Amniotic epithelial cell (primary cell): ENCODE results near the gene EGFL7.

Experiments used
- DNase-seq: peaks from one replicate; pipeline ENCODE4 v3.0.0-alpha.2; 2010; ENCODE audit warnings: low read depth

The EGFL7 gene

DNA sequence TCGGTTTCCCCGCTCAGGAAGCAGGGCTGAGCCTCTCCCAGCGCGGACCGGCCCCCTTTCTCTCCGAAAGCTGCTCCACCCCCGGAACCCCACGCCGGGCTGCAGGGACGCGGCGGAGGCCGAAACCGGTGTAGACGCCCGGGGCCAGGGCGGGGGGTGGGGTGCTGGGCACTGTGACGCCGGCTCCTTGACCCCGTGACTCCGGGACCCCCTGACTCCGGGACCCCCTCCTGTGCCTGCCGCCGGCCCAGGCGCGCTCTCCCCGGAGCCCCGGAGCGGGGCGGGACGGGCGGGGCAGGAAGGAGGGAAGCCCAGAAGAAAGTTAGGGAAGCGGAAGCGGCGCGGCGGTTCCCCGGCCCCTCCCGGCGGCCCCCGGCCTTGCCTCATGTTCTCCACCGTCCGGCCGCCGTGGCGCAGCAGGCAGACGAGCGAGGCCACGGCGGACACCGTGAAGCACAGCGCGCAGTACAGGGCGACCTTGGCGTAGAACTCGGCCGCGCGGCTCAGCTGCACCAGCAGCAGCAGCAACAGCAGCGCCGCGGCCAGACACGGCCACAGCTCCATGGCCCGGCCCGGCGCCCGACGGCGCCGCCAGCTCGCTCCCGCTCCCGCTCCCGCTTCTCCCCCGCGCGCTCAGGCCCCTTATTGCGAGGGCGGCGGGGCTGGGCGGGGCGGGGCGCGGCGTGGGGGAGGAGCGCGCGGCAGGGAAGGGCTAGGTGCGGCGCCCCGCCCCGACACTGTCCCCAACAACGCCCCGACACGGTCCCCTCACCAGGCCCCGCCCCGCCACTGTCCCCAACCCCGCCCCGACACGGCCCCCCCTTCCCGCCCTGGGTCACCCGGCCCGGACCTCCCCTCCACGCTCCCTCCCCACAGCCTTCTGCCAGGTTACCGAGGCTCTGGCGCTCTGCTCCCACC is 24.3 kb downstream of the EGFL7 start, which contains the start of gene AGPAT2:
Gene AGPAT2 (minus strand): TSS at position 664 of the 918 bp plus-strand sequence. CDS start 100 bp downstream, at position 564.
- peak; percentile 43 for DNase-seq

DNA sequence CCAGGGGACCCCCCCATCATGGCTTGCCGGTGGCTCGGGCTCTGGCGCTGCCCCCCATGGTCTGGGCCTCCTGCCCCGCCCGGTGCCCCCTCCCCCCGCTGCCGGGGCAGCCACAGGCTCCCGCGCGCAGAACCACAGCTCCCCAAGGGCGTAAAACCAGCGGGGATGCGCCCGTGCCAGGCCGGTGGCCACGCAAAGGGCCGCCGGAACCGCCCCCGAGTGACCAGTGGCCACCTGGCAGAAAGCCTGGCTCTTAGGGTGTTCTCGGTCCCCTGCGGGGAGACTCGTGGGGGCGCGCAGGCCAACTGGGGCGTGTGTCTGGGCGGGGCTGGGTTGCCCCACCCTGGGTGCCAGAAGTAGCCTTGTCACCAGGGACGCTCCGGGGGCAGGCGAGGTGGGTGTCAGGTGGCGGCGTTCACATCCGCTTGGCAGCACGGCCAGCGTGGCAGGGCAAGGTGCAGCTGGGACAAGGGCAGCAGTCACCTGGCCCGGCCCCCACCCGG is 25.1 kb downstream of the EGFL7 start:
- DNase-seq: no peak

GRCh38 chr9:136688274-136689107 is 25.8 kb downstream of the EGFL7 start:
- no peak for DNase-seq

GRCh38 chr9:136689108-136689460 is 26.4 kb downstream of the EGFL7 start:
- DNase-seq: no peak

DNA sequence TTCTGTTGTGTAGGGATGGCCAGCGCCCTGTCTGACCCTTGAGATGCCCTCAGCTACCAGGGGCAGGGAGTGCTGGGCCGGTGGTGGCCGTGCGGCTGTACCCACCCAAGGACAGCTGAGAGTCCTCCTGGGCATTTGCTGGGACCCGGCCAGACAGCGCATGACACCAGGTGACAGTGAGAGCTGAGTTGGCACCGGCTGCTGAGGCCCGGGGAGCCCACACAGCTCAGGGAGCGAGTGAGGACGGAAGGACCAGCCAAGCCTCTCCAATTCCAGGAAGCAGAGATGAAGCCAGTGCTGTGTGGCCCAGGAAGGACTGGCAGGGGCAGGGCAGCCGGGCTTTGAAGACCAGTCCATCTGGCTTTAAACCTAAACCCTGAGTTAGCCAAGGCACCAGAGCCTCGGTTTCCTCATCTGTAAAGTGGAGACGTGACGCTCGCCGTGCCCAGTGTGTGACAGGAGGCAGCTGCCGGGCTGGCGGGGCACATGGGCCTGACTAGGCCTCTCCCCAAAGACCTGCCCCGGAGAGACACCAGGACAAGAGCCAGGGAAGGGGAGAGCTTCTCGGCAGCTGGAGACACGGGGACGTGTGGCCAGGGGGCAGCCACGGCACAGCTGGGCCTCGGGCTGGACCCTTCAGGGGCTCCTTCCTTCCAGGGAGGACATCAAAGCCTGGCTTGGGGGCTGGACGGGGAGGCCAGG is 27.5 kb downstream of the EGFL7 start:
- DNase-seq: no peak

- DNase-seq: no peak
Measured at GRCh38 chr9:136690806-136691261, 28.1 kb downstream of the EGFL7 start.

GRCh38 chr9:136691316-136692184 is 28.8 kb downstream of the EGFL7 start:
- no peak for DNase-seq

GRCh38 chr9:136692185-136693134 is 29.7 kb downstream of the EGFL7 start:
- no peak for DNase-seq

GRCh38 chr9:136693135-136693489 is 30.4 kb downstream of the EGFL7 start:
- DNase-seq: no peak

DNA sequence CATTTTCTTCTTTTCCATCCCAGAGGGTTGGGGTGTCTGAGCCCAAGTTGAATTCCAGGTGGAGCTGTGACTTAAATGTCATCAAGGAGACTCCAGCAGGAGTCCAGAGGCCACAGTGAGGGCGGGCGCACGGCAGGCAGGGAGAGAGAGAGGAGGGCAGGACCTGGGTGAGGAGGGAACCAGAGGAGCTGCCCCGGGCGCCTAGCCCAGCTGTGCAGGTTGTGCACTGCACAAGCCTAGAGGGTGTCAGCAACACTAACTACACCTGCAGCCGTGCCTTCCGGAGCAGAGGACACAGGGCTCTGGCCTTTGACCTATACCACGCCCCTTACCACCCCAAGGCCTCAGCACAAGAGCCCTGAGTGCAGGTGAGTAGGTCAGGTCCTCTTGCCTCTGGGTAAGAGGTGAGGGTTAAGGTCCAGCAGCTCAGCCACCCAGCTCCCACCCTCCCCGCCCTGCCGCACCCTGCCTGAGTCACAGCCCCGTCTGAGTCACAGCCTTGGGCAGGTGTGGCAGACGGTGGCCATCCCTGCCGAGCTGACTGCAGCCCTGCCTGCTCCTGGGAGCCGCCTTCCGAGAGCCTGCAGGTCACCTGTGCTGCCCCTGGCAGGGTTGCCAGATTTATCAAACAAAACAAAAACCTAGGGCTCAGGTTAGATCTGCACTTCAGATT is 30.9 kb downstream of the EGFL7 start:
- DNase-seq: peak; percentile 15

DNA sequence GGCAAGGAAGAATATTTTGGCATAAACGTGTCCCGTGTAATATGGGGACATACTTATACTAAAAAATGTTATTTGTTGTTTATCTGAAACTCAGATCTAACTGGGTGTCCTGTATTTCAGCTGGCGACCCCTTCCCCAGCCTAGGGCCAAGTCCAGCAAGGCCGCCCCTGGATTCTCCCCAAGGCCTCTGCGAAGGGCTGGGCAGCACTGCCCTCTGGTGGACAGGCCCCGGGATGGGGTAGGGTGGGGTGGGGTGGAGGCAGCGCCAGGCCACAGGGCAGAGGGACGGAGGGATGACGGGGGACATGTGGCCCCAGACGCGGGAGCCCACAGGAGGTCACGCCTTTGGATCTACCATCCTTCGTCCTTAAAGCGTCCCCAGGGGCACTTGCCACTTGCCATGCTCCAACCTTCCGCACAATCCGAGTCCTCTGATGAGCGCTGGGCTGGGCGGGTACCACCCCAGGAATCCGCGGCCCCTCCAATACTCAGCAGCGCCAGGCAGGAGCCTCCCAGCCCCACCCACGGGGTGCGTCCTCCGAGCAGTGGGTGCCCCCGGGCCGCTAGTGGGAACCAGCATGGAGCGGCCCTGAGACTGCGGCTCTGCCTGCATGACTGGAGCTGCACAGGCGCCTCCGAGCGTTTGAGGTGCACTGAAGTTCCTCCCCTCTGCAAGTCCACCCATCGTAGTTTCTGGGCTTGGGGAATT is 31.6 kb downstream of the EGFL7 start:
- DNase-seq: peak; percentile 18

DNA sequence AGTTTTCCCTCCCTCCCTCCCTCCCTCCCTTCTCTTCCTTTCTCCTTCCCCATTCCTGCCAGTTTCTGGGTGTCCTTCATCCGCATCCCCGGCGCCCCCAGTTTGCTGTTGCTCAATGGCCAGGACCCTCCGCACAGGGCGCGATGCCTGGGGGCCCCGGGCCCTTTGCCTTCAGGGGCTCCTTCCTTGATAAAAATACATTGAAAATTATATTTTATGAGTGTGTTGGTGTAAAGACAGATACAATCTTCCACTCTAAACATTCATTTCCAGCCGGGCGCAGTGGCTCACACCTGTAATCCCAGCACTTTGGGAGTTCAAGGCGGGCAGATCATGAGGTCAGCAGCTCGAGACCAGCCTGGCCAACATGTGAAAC is 32.1 kb downstream of the EGFL7 start:
- DNase-seq: no peak

DNA sequence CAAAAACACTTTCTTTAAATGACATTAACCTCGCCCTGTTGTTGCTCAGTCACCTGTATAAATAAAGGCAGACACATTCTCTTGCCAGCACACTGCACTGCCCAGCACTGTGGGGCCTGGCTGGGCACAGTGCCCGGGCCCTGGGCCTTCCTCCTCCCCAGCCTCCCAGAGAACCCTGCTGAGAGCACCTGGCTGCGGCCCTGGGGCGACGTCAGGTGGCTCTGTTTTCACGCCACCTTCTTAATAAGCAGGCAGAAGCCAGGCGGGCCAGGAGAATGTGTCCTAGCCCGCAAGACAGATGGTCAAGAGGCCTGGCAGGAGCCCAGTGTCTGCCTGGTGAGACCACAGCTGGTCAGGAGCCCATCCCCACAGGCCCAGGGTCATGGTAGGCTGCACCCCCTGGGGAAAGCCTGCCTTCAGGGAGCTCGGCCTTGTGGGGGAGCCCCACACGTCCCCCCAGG is 32.7 kb downstream of the EGFL7 start:
- no peak for DNase-seq

- no peak for DNase-seq
Measured at GRCh38 chr9:136695955-136696354, 33.2 kb downstream of the EGFL7 start.

- DNase-seq: no peak
Measured at GRCh38 chr9:136696502-136696901, 33.8 kb downstream of the EGFL7 start.

GRCh38 chr9:136697146-136697820 is 34.6 kb downstream of the EGFL7 start:
- no peak for DNase-seq

DNA sequence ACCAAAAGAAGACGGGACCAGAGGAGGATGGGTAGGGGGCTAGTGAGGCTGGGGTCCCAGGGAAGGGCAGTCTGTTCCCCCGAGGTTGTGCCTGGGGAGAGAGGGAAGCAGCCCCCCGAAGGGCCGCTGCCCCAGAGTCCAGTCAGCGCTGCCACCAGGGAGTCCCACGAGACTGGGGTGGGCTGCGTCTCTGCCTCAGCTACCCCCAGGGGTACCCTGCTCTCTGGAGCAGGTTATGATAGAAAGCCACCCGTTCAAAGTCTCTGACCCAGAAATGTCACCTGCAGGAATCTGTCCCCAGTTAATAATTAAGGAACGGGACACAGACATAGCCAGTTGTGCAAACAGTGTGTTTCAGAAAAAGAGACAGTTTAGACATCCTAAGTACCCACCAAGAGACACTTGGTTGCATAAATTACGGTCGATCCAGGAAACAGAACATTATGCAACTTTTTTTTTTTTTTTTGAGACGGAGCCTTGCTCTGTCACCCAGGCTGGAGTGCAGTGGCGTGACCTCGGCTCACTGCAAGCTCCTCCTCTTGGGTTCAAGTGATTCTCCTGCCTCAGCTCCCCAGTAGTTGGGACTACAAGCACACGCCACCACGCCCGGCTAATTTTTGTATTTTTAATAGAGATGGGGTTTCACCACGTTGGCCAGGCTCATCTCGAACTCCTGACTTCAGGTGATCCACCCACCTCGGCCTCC is 35.3 kb downstream of the EGFL7 start:
- no peak for DNase-seq
